PFSK-1 (cell line): ENCODE results near the gene PPFIA3.

Source experiments
- POLR2AphosphoS5 ChIP-seq: IDR thresholded peaks from 2 replicates; pipeline ENCODE4 v1.6.1; 2012; ENCODE audit warnings: low read depth, mild to moderate bottlenecking, control low read depth, low read length, moderate library complexity
- TAF1 ChIP-seq: IDR thresholded peaks from 2 replicates; pipeline ENCODE4 v1.6.1; 2012; ENCODE audit warnings: low read length, control low read depth, borderline replicate concordance; ENCODE audit not compliant: insufficient read depth

DNA sequence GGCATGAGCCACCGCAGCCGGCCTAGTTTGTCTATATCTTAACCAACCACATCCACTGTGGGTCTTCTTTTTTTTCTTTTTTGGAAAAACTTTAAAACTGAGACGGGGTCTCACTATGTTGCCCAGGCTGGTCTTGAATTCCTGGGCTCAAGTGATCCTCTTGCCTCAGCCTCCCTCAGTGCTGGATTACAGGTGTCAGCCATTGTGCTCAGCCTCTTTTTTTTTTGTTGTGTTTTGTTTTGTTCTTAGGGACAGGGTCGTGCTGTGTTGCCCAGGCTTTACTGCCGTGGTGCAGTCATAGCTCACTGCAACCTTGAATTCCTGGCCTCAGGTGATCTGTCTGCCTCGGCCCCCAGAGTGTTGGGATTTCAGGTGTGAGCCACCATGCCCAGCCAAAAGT, 26.7 kb upstream of the PPFIA3 start:
- no peak for TF ChIP-seq POLR2AphosphoS5
- TF ChIP-seq TAF1: no peak
